Effector memory CD8-positive, alpha-beta T cell (primary cell): ENCODE measurements around the gene MAGI1.

Source experiments
- ATAC-seq: fragments of 150-1000 bp; cut with Tn5 transposase; replicated peaks from 2 replicates; pipeline ENCODE4 v1.10.0; 2021; ENCODE audit warnings: mild to moderate bottlenecking, moderate library complexity
- DNase-seq, 3 experiments: peaks; one replicate each; pipeline ENCODE4 v3.0.0; 2021
- H3K27ac Mint-ChIP-seq, 2 donors: one replicate each; pipeline ENCODE4 v1.8.0; 2022; ENCODE audit warnings: mild to moderate bottlenecking in 2 of 2, mixed read lengths in 2 of 2, moderate library complexity in 2 of 2
- H3K27me3 Mint-ChIP-seq, 2 donors: one replicate each; pipeline ENCODE4 v1.8.0; 2022; ENCODE audit warnings: mixed read lengths in 2 of 2
- H3K36me3 Mint-ChIP-seq: one replicate; pipeline ENCODE4 v1.8.0; 2022; ENCODE audit warnings: mild to moderate bottlenecking, moderate library complexity, mixed read lengths; ENCODE audit not compliant: insufficient read depth
- H3K4me1 Mint-ChIP-seq, 2 donors: one replicate each; pipeline ENCODE4 v1.8.0; 2022; ENCODE audit warnings: low read depth in 2 of 2, mixed read lengths in 2 of 2
- H3K4me3 Mint-ChIP-seq, 2 donors: one replicate each; pipeline ENCODE4 v1.8.0; 2022; ENCODE audit warnings: mild to moderate bottlenecking in 2 of 2, mixed read lengths in 2 of 2, moderate library complexity in 2 of 2
- H3K9me3 Mint-ChIP-seq, 2 donors: one replicate each; pipeline ENCODE4 v1.8.0; 2022; ENCODE audit warnings: mixed read lengths in 2 of 2

Gene MAGI1

DNA sequence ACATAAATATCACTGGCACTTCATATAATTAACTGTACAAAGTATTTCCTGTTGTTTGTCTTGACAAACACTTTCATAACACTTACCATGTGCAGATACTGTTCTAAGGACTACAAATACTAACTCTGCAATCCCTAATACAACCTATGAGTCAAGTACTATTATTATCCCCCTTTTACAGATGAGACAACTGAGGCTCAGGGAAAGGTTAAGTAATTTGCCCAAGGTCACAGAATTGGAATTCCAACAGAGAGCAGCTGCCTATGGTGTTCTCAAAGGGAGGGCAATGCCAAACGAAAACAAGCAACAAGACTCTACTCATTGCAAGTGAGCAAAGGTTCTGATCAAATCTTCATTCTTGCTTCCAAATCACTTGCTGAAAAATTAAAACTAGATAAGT, 85.9 kb downstream of the MAGI1 start:
- no peak overlapping the region for H3K4me3 Mint-ChIP-seq
- H3K9me3 Mint-ChIP-seq: peaks cover 0 to 2% of the 10 kb centered on the region in 2 donors
- H3K4me1 Mint-ChIP-seq: no peaks in the 10 kb centered on the region
- ATAC-seq: no peak
- H3K27me3 Mint-ChIP-seq: no peaks in the 10 kb centered on the region
- DNase-seq: no peak
- H3K36me3 Mint-ChIP-seq: peaks cover 5% of the 10 kb centered on the region
- H3K27ac Mint-ChIP-seq: no peak overlapping the region

GRCh38 chr3:65951836-65952505, 86.7 kb downstream of the MAGI1 start:
- Mint-ChIP-seq H3K9me3 (no peaks in the 10 kb centered on the region), H3K4me1 (no peaks in the 10 kb centered on the region), H3K27ac (no peak overlapping the region), H3K27me3 (no peaks in the 10 kb centered on the region), H3K4me3 (no peak overlapping the region), H3K36me3 (peaks cover 5% of the 10 kb centered on the region)
- DNase-seq: no peak
- ATAC-seq: no peak

GRCh38 chr3:65950340-65951326, 88.1 kb downstream of the MAGI1 start:
- Mint-ChIP-seq H3K36me3 (peaks cover 5% of the 10 kb centered on the region), H3K4me1 (no peaks in the 10 kb centered on the region), H3K27ac (no peak overlapping the region), H3K9me3 (no peaks in the 10 kb centered on the region), H3K4me3 (no peak overlapping the region), H3K27me3 (no peaks in the 10 kb centered on the region)
- no peak for ATAC-seq
- no peak for DNase-seq

DNA sequence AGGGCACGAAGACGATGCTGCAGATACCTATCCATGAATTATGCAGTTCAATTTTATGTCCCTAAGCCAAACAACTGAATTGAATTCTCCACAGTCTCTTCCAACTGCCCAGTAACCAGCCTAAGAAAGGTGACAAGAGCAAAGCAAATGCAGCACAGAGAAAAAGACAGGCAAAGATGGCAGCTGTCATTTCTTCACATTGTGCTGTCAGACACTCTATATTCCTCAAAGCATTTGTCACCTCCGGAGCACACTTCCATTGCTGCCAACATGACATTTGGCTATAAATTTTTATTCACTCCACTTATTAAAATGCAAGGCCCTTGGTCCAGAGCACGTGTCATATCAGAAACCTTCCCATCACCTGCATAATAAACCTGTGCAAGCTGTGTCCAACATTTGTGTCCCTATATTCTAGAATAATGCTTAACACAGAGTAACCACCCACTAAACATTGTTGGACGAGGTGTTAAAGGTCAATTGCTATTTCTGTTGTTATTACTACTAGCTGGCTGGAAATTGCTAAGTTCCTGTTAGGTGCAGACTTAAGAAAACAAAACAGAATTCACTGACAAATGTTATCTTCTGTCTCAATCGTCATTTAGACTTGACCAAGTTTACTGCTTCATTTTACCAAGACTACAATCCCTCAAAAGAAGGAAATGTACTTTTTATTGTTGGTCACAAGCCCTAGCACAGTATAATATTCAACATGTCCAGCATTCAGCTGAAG, 89.7 kb downstream of the MAGI1 start:
- peaks cover 5% of the 10 kb centered on the region for H3K36me3 Mint-ChIP-seq

GRCh38 chr3:65946438-65946837, 92.3 kb downstream of the MAGI1 start:
- no peak for ATAC-seq

More for the DNA sequence above, 89.7 kb downstream of the MAGI1 start:
- no peak overlapping the region for H3K27ac Mint-ChIP-seq
- H3K4me1 Mint-ChIP-seq: no peaks in the 10 kb centered on the region
- H3K4me3 Mint-ChIP-seq: no peak overlapping the region
- H3K27me3 Mint-ChIP-seq: no peaks in the 10 kb centered on the region
- DNase-seq: no peak
- H3K9me3 Mint-ChIP-seq: no peaks in the 10 kb centered on the region
- ATAC-seq: no peak

GRCh38 chr3:65945953-65946352, 92.8 kb downstream of the MAGI1 start:
- Mint-ChIP-seq H3K27ac (no peak overlapping the region), H3K36me3 (peaks cover 5% of the 10 kb centered on the region)

More at GRCh38 chr3:65946438-65946837, 92.3 kb downstream of the MAGI1 start:
- peaks cover 5% of the 10 kb centered on the region for H3K36me3 Mint-ChIP-seq
- H3K9me3 Mint-ChIP-seq: no peaks in the 10 kb centered on the region
- no peak for DNase-seq
- no peaks in the 10 kb centered on the region for H3K4me1 Mint-ChIP-seq
- H3K27me3 Mint-ChIP-seq: no peaks in the 10 kb centered on the region
- no peak overlapping the region for H3K27ac Mint-ChIP-seq
- H3K4me3 Mint-ChIP-seq: no peak overlapping the region

GRCh38 chr3:65945480-65945879, 93.2 kb downstream of the MAGI1 start:
- no peak overlapping the region for H3K27ac Mint-ChIP-seq
- H3K36me3 Mint-ChIP-seq: peaks cover 5% of the 10 kb centered on the region
- DNase-seq: no peak
- H3K4me1 Mint-ChIP-seq: no peaks in the 10 kb centered on the region
- no peaks in the 10 kb centered on the region for H3K9me3 Mint-ChIP-seq
- no peak overlapping the region for H3K4me3 Mint-ChIP-seq
- no peak for ATAC-seq
- H3K27me3 Mint-ChIP-seq: no peaks in the 10 kb centered on the region

More at GRCh38 chr3:65945953-65946352, 92.8 kb downstream of the MAGI1 start:
- Mint-ChIP-seq H3K9me3 (no peaks in the 10 kb centered on the region), H3K27me3 (no peaks in the 10 kb centered on the region), H3K4me1 (no peaks in the 10 kb centered on the region), H3K4me3 (no peak overlapping the region)
- no peak for ATAC-seq
- no peak for DNase-seq

- Mint-ChIP-seq H3K36me3 (no peaks in the 10 kb centered on the region), H3K4me1 (no peaks in the 10 kb centered on the region), H3K4me3 (no peak overlapping the region), H3K27me3 (no peaks in the 10 kb centered on the region), H3K9me3 (no peaks in the 10 kb centered on the region), H3K27ac (no peak overlapping the region)
- ATAC-seq: no peak
- DNase-seq: no peak
Measured at GRCh38 chr3:65944252-65944651, 94.5 kb downstream of the MAGI1 start.

DNA sequence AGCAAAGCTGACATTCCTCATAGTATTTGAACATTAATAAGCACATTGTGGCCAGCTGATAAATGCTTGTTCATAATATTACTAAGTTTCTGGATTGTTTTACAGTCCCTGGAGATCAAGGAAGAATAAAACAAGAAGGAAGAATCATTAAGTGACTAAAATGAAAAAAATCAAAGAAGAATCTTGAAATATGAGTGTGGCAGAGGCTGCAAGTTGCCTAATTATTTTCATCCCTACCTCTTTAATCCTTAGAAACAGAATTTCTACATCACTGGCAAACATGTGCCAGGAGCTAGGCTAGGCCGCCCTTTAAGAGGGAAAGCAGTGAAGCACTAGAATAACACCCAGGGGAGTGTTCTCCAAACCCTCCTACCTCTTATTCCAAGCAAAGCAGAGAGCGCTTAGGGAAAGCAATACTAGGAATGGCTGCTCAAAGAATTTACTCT, 98.9 kb downstream of the MAGI1 start:
- no peak overlapping the region for H3K27ac Mint-ChIP-seq
- H3K27me3 Mint-ChIP-seq: no peaks in the 10 kb centered on the region
- H3K36me3 Mint-ChIP-seq: no peaks in the 10 kb centered on the region
- no peak overlapping the region for H3K4me3 Mint-ChIP-seq
- H3K4me1 Mint-ChIP-seq: peaks cover 0 to 5% of the 10 kb centered on the region in 2 donors
- DNase-seq (no peak), ATAC-seq (no peak)
- no peaks in the 10 kb centered on the region for H3K9me3 Mint-ChIP-seq

DNA sequence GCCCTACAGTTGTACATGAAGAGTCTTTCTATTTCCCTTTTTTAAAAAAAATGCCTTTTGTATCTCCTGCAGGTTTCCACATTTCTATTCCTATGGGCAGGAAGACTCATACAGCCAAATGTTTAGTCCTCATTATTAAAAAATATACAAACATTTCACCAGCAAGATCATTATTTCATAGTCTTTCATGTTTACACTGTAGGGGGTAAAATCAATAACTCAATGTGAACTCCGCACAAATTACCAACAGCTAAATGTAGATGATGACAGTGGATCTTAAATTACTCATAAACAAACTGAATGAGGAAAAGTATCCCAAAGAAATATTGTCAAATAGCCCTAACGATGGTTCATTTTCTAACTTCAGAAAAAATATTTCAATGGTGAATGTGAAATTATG, 99.5 kb downstream of the MAGI1 start:
- ATAC-seq (no peak), DNase-seq (no peak)
- Mint-ChIP-seq H3K4me3 (no peak overlapping the region), H3K9me3 (no peaks in the 10 kb centered on the region), H3K36me3 (no peaks in the 10 kb centered on the region), H3K27me3 (no peaks in the 10 kb centered on the region), H3K27ac (no peak overlapping the region), H3K4me1 (peaks cover 0 to 5% of the 10 kb centered on the region in 2 donors)

DNA sequence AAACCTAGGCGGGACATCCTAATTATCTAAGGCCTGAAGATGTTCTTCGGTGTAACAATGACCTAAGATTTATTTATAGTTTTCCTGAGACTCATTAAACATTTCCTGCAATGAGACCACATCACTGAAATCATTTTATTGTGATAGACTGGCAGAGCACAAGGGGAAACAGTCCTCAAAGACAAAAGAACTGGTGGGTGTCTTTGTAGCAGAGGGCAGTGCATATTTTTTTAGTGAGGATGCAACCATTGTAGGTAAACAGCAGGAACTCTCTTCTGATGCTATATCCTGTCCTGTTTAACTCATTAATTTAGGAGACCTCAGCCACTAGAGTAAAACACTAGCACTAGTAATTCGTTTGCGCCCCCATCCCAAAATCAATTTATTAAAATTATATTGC, 100.0 kb downstream of the MAGI1 start:
- H3K27me3 Mint-ChIP-seq: no peaks in the 10 kb centered on the region

DNA sequence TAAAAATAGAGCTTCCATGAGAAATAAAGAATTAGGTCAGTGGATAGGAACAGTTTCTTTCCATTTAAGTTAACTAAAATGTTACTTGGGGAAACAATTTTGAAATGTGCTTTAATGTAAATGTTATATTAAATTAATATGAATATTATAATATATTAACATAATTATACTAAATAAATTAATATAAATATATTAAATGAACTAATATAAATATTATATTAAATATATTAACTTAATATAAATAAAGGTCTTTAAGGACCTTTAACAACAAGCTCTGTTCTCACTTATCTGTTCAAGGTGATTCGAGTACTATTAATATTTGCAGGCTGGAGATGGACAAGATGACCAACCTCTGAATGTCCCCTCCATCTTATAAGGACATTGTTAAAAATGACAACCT, 100.6 kb downstream of the MAGI1 start:
- Mint-ChIP-seq H3K9me3 (no peaks in the 10 kb centered on the region), H3K4me1 (peaks cover 0 to 5% of the 10 kb centered on the region in 2 donors), H3K27ac (no peak overlapping the region), H3K27me3 (no peaks in the 10 kb centered on the region), H3K4me3 (no peak overlapping the region), H3K36me3 (no peaks in the 10 kb centered on the region)
- DNase-seq: no peak
- no peak for ATAC-seq

More for the DNA sequence above, 100.0 kb downstream of the MAGI1 start:
- no peaks in the 10 kb centered on the region for H3K36me3 Mint-ChIP-seq
- no peaks in the 10 kb centered on the region for H3K9me3 Mint-ChIP-seq
- ATAC-seq (no peak), DNase-seq (no peak)
- no peak overlapping the region for H3K4me3 Mint-ChIP-seq
- peaks cover 0 to 5% of the 10 kb centered on the region in 2 donors for H3K4me1 Mint-ChIP-seq
- H3K27ac Mint-ChIP-seq: no peak overlapping the region

DNA sequence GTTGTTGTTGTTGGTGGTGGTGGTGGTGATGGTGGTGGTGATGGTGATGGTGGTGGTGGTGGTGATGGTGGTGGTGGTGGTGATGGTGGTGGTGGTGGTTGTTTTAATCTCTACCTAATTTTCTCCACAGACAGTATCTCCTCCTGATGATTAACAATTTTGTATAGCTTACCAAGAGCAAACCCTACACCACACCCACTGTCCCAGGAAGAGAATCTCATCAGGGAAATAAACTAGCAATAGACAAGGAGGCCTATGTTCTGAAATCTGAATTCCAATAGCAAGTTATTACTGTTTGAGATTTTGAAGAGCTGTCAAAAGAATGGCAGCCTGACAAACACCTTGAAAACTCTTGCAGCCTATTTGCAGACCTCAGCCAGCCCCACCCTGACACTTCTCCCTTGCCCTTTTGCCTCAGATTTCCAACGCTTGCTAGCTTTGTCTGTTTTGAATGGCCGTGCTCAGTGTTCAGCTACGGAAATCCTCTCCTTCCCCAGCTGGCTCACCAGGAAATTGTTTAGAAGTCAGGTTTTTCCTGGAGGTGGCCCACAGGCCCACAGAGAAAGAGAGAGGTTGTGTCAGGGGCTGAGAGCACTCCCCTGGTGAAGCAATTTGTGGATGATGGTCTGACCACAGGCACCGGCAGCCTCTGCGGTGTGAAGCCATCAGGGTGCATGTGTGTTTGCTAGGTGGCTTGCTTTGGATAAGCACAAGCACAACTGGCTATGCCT, 101.6 kb downstream of the MAGI1 start:
- no peaks in the 10 kb centered on the region for H3K9me3 Mint-ChIP-seq
- no peak overlapping the region for H3K27ac Mint-ChIP-seq
- DNase-seq: no peak
- H3K27me3 Mint-ChIP-seq: no peaks in the 10 kb centered on the region
- H3K4me1 Mint-ChIP-seq: peaks cover 0 to 5% of the 10 kb centered on the region in 2 donors
- no peaks in the 10 kb centered on the region for H3K36me3 Mint-ChIP-seq
- H3K4me3 Mint-ChIP-seq: no peak overlapping the region
- no peak for ATAC-seq
